GM12873 (cell line): ENCODE data around the gene CPEB4.

ENCODE experiments used
- TF ChIP-seq, protein P1 (sequence below): IDR thresholded peaks from 2 replicates; pipeline ENCODE4 v1.5.1; 2012; ENCODE audit warnings: low read depth, mild to moderate bottlenecking, moderate library complexity, low read length, control low read depth; ENCODE audit not compliant: insufficient read depth; ENCODE audit errors: missing control alignments

The CPEB4 gene

DNA sequence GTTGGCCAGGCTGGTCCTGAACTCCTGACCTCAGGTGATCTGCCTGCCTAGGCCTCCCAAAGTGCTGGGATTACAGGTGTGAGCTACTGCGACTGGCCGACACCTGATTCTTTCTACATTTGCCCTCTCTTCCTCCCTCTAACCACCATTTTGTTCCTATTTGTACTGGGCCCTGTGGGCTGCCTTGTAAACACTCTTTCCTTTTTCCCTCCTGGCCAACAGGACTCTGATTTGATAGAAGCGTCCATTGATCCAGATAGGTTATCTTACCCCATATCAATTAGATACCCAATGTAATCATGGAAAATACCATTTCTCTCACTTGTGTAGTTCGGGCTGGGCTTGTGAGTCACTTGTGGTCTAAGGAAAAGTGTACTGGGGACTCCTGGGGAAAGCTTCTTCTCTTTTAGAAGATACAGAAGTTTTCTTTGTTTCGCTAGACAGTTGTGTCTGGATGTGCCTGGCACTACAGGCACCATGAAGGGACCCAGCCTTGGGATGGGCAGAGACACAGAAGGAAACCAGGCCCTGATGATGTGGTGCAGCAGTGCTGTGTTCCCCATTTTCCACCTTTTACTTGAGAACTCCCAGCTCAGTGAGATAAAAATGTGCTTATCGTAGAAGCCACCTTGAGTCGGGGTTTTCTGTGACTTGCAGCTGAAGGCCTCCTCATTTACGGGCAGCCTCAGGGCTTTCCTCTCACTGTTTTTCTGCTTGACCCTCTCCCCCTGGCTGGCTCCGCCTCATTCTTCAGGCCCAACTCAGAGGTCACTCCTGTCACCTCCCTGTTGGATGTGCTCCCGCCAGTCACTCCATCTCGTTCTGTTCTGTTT is 32.8 kb upstream of the CPEB4 start:
- TF ChIP-seq, protein P1, sequence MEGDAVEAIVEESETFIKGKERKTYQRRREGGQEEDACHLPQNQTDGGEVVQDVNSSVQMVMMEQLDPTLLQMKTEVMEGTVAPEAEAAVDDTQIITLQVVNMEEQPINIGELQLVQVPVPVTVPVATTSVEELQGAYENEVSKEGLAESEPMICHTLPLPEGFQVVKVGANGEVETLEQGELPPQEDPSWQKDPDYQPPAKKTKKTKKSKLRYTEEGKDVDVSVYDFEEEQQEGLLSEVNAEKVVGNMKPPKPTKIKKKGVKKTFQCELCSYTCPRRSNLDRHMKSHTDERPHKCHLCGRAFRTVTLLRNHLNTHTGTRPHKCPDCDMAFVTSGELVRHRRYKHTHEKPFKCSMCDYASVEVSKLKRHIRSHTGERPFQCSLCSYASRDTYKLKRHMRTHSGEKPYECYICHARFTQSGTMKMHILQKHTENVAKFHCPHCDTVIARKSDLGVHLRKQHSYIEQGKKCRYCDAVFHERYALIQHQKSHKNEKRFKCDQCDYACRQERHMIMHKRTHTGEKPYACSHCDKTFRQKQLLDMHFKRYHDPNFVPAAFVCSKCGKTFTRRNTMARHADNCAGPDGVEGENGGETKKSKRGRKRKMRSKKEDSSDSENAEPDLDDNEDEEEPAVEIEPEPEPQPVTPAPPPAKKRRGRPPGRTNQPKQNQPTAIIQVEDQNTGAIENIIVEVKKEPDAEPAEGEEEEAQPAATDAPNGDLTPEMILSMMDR = no peak

DNA sequence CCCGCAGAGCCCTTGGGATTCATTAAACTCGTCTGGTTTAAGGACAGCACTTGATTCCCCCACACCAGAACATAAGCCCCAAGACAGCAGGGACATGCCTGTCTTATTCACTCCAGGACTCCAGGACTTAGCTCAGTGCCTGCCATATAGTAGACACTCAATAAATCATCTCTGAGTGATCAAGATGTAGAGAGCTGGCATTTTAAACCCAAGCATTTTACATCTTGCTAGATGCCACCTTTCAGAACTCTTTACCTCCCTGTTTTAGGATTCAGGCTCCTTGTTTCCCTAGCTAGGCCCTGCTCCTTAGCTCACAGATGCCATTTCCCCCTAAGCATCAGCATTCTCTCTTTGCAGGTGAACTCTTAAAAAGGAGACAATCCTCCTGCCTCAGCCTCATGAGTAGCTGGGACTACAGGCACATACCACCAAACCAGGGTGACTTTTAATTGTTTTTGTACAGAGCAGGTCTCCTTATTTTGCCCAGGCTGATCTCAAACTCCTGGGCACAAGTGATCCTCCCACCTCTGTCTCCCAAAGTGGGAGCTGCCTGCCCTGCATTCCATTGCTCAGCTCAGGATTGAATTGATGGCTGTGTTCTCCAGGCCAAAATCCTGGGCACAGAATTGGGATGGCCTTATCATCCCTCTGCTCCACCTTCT is 32.0 kb upstream of the CPEB4 start:
- TF ChIP-seq, protein P1 = no peak

DNA sequence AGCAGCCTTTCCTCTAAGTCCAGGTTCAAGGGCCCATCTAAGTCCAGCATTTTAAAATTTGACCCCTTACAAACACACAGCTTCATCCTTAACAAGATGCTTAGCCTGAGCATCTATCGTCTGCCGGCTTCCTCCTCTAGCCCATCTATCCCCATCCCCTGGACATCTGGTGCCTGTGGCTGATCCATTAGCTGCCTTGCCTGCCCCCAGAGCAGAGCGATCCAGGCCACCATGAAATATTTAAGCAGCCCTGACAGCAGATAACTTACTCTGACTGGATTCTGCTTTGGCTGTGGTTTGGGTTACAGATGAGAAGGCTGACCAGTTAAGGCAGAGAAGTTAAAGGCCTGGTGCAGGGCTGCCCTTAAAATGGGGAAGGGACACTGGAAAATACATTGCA is 30.9 kb upstream of the CPEB4 start:
- TF ChIP-seq, protein P1 = no peak

DNA sequence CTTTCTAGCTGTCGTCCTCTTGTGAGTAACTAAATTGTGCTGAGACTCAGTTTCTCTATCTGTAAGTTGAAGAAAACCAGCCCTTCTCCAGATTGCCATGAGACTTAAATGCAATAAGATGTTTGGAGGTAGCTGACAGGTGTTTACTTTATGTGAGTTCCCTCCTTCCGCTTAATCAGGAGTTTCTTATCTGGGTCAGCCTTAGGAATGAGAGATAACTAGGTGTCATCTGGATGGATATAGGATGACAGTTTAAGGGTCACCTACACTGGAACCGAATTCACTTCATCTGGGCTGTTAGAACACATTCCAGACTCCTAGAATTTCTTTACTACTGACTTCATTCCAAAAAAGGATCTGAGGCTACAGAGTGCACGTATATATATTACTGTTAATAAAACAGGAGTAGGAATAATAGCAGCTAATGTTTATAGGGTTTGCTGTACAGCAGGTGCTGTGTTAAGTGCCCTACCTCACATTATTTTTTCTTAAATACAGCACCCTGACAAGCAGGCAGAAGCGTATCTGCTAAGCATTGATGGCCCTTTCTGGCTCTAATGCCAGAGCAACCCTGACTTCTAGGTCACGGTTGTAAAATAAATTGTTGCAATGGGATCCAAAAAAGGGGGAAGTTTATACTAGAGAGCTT is 30.0 kb upstream of the CPEB4 start:
- TF ChIP-seq, protein P1 = no peak

DNA sequence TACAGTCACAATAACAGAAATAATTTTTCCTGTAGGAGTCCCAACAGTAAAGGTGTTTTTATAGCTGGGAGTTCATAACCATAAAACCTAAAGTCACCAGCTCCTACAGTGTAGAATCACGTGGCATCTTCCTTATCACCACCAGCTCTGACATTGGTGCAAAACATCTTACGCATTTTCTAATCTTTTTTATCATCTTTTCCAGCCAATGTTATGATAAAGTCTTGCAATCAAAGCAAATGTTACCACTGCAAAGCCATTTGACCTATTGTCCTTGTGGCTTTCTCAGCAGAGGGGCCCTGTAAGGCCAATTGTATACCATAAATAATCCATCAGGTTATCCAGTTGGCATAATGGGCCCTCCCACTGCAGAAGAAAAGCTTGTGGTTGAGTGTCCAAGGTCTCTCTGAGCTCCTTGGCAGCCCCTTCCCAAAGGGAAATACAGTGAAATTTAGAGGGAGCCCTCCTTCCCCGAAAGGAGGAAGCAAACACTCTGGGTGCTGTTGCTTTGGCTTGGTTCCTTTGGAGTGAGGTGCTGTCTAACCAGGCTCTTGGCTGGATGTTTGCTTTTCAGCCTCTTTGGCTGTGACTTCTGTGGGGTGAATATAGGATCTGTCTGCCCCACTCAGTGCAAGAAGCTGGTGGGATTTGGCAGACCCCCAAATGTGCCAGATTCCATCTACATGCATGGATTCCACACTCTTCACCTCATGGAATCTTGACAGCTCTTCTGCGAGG is 29.3 kb upstream of the CPEB4 start:
- TF ChIP-seq, protein P1 = no peak

DNA sequence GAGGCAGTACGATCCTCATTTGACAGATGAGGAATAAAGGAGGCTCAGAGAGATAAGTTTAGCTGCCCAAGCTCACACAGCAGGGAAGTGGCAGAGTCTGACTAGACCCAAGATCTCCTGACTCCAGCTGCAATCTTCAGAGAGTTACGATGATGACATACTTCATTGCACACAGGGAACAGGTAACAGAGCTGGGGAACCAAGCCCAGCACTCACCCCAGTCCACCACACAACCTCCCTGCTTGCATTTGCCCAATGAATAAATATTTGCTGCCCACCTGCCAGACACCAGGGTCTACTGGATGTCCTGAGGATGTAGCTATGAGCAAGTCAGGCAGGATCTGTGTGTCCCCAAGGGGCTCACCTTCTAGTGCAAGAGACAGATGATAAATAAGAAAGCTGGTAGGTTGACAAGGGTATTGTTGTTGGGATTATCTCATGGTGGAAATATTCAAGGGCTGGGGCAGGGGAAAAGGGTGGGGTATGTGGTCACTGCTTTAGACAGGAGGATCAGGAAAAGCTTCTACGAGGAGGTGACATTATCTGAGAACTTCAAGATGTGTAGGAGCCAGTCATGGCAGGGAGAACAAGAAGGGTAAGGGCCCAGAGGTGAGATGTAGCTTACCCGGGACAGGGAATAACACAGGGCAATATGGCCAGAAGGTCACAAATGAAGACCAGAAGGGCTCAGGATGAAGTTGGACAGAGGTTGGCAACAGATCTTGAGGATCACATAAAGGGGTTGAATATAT is 28.6 kb upstream of the CPEB4 start:
- TF ChIP-seq, protein P1 = no peak
